Measurements from ENCODE around the gene DHRSX.
"Not testable (repeated sequence)": the region's sequence is repeated elsewhere in the genome, so short reads cannot be mapped to it uniquely, and the experiment has no call there.

DHRSX gene

GRCh38 chrX:2500803-2501558 is at the start of gene DHRSX, which contains the start of gene ZBED1:
Gene DHRSX, minus strand, starts transcription at chrX:2500976. Its CDS starts 51 bp downstream, at chrX:2500925.
Gene ZBED1, minus strand, starts transcription at chrX:2500976. Its CDS starts 10,257 bp downstream, at chrX:2490719.
- DNase-seq: no peak

GRCh38 chrX:2549876-2550275 is 49.1 kb upstream of the DHRSX start:
- no peak for DNase-seq

GRCh38 chrX:2548711-2549423 is 48.1 kb upstream of the DHRSX start:
- no peak for DNase-seq

- no peak for DNase-seq
Measured at GRCh38 chrX:2547736-2548135, 47.0 kb upstream of the DHRSX start.

- no peak for DNase-seq
Measured at GRCh38 chrX:2546496-2546895, 45.7 kb upstream of the DHRSX start.

- DNase-seq: no peak
Measured at GRCh38 chrX:2545144-2545543, 44.4 kb upstream of the DHRSX start.

- DNase-seq: peak in 2 of 56 donors; percentile 0 to 1
Measured at GRCh38 chrX:2542826-2543521, 42.2 kb upstream of the DHRSX start.

- DNase-seq: no peak
Measured at GRCh38 chrX:2541603-2542002, 40.8 kb upstream of the DHRSX start.

GRCh38 chrX:2540426-2540947 is 39.7 kb upstream of the DHRSX start:
- no peak for DNase-seq

- no peak for DNase-seq
Measured at GRCh38 chrX:2539586-2539985, 38.8 kb upstream of the DHRSX start.

GRCh38 chrX:2538031-2538757 is 37.4 kb upstream of the DHRSX start:
- DNase-seq: peak in 37 of 56 donors; percentile 0 to 76 (median 10)

- peak in 15 of 56 donors; percentile 0 to 21 (median 3) for DNase-seq
Measured at GRCh38 chrX:2536974-2537373, 36.2 kb upstream of the DHRSX start.

GRCh38 chrX:2536141-2536540 is 35.4 kb upstream of the DHRSX start:
- DNase-seq: no peak

- not testable (repeated sequence) for DNase-seq
Measured at GRCh38 chrX:2534261-2535021, 33.7 kb upstream of the DHRSX start.

GRCh38 chrX:2533424-2533823 is 32.6 kb upstream of the DHRSX start:
- DNase-seq: no peak

- DNase-seq: no peak
Measured at GRCh38 chrX:2526390-2526789, 25.6 kb upstream of the DHRSX start.

- no peak for DNase-seq
Measured at GRCh38 chrX:2523911-2524310, 23.1 kb upstream of the DHRSX start.

GRCh38 chrX:2521927-2522386 is 21.2 kb upstream of the DHRSX start:
- no peak for DNase-seq

GRCh38 chrX:2521092-2521926 is 20.5 kb upstream of the DHRSX start:
- DNase-seq: no peak

Data from amygdala (tissue), 56 donors.